NCI-H2029 treated with DMSO at 0.1 percent for 48 hours (cell line): ENCODE results near the gene IFITM2.
"Not testable (repeated sequence)": the region's sequence is repeated elsewhere in the genome, so short reads cannot be mapped to it uniquely, and the experiment has no call there.

ENCODE experiments used
- DNase-seq: peaks from one replicate; lab custom pipeline; 2025; lab: John Stamatoyannopoulos, UW

Gene IFITM2

GRCh38 chr11:325796-326591 lies 18.4 kb downstream of the IFITM2 start:
- no peak for DNase-seq

GRCh38 chr11:326592-326841 lies 18.9 kb downstream of the IFITM2 start:
- no peak for DNase-seq

GRCh38 chr11:326842-327580 lies 19.4 kb downstream of the IFITM2 start:
- DNase-seq = no peak

- DNase-seq = no peak
Observed at GRCh38 chr11:327581-327923, 19.9 kb downstream of the IFITM2 start.

GRCh38 chr11:328012-328411 lies 20.4 kb downstream of the IFITM2 start:
- no peak for DNase-seq

GRCh38 chr11:328516-329100 lies 21.0 kb downstream of the IFITM2 start:
- DNase-seq = not testable (repeated sequence)

GRCh38 chr11:329886-330253 lies 22.3 kb downstream of the IFITM2 start:
- no peak for DNase-seq

GRCh38 chr11:330307-330693 lies 22.7 kb downstream of the IFITM2 start:
- no peak for DNase-seq

GRCh38 chr11:330694-331357 lies 23.2 kb downstream of the IFITM2 start:
- DNase-seq = no peak

GRCh38 chr11:331358-332060 lies 23.9 kb downstream of the IFITM2 start:
- no peak for DNase-seq

GRCh38 chr11:332651-333480 lies 25.2 kb downstream of the IFITM2 start:
- no peak for DNase-seq

- not testable (repeated sequence) for DNase-seq
Observed at GRCh38 chr11:333616-334263, 26.1 kb downstream of the IFITM2 start.

GRCh38 chr11:334264-334994 lies 26.8 kb downstream of the IFITM2 start:
- DNase-seq = no peak

- DNase-seq = no peak
Observed at GRCh38 chr11:335779-336658, 28.4 kb downstream of the IFITM2 start.

- no peak for DNase-seq
Observed at GRCh38 chr11:336659-337198, 29.1 kb downstream of the IFITM2 start.

GRCh38 chr11:337711-338110 lies 30.1 kb downstream of the IFITM2 start:
- DNase-seq = no peak

- DNase-seq = no peak
Observed at GRCh38 chr11:339963-340362, 32.3 kb downstream of the IFITM2 start.

GRCh38 chr11:340539-341512 lies 33.2 kb downstream of the IFITM2 start:
- DNase-seq = no peak
